SK-N-MC (cell line): ENCODE results near the gene POLD4.

Experiments used
- EZH2 ChIP-seq: fragments of 200-600 bp; sonication (generic); IDR thresholded peaks from one replicate; pipeline ENCODE4 v1.6.1; 2017; ENCODE audit warnings: antibody characterized with exemption
- POLR2AphosphoS5 ChIP-seq: IDR thresholded peaks from 2 replicates; pipeline ENCODE4 v1.6.1; 2012; ENCODE audit warnings: mild to moderate bottlenecking, low read depth, low read length, borderline replicate concordance

- TF ChIP-seq POLR2AphosphoS5 (no peak), EZH2 (no peak)
Measured at GRCh38 chr11:67379061-67380058, 26.0 kb upstream of the POLD4 start.
